ENCODE measurements around the gene RCOR2. TPM values are rescaled to one million over a fixed set of nuclear protein-coding genes. Genes with fewer than 3 reads are reported as not detected.

Gene RCOR2
- total and polyA plus RNA-seq, 2 of the 13 experiments (the other 11 are each of a cell fraction or from before 2014, with no cell fraction given): 8.3 to 8.5 TPM

- peak; percentile 67 for TF ChIP-seq PAXIP1 (CRISPR knock-in tag; conservative IDR thresholded peaks at IDR 0.05)
- no peak for TF ChIP-seq PRPF4 (IDR thresholded peaks at IDR 0.05; ENCODE audit: low read depth, low read length, poor library complexity, severe bottlenecking)
- TF ChIP-seq, protein P1, sequence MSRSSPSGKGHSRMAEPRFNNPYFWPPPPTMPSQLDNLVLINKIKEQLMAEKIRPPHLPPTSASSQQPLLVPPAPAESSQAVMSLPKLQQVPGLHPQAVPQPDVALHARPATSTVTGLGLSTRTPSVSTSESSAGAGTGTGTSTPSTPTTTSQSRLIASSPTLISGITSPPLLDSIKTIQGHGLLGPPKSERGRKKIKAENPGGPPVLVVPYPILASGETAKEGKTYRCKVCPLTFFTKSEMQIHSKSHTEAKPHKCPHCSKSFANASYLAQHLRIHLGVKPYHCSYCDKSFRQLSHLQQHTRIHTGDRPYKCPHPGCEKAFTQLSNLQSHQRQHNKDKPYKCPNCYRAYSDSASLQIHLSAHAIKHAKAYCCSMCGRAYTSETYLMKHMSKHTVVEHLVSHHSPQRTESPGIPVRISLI (CRISPR knock-in tag; IDR thresholded peaks at IDR 0.05; ENCODE audit: borderline replicate concordance): no peak
- no peak for TF ChIP-seq ZXDC (CRISPR knock-in tag; IDR thresholded peaks at IDR 0.05)
- 0 out of 2 replicates have a peak, but pooled peaks have one; percentile 66 for TF ChIP-seq HNRNPL (IDR thresholded peaks at IDR 0.05; ENCODE audit: low read depth, low read length)
- no peak for TF ChIP-seq SIN3B (IDR thresholded peaks at IDR 0.05; ENCODE audit: low read length)
- no peak for TF ChIP-seq IRF1 (CRISPR knock-in tag; IDR thresholded peaks at IDR 0.05; ENCODE audit: low read depth)
- TF ChIP-seq, protein P2, sequence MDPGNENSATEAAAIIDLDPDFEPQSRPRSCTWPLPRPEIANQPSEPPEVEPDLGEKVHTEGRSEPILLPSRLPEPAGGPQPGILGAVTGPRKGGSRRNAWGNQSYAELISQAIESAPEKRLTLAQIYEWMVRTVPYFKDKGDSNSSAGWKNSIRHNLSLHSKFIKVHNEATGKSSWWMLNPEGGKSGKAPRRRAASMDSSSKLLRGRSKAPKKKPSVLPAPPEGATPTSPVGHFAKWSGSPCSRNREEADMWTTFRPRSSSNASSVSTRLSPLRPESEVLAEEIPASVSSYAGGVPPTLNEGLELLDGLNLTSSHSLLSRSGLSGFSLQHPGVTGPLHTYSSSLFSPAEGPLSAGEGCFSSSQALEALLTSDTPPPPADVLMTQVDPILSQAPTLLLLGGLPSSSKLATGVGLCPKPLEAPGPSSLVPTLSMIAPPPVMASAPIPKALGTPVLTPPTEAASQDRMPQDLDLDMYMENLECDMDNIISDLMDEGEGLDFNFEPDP (CRISPR knock-in tag; conservative IDR thresholded peaks at IDR 0.05): no peak
- TF ChIP-seq MBNL3 (CRISPR knock-in tag; conservative IDR thresholded peaks at IDR 0.05): no peak
- TF ChIP-seq, protein P3, sequence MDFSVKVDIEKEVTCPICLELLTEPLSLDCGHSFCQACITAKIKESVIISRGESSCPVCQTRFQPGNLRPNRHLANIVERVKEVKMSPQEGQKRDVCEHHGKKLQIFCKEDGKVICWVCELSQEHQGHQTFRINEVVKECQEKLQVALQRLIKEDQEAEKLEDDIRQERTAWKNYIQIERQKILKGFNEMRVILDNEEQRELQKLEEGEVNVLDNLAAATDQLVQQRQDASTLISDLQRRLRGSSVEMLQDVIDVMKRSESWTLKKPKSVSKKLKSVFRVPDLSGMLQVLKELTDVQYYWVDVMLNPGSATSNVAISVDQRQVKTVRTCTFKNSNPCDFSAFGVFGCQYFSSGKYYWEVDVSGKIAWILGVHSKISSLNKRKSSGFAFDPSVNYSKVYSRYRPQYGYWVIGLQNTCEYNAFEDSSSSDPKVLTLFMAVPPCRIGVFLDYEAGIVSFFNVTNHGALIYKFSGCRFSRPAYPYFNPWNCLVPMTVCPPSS (IDR thresholded peaks at IDR 0.05): no peak
- TF ChIP-seq TARDBP (CRISPR knock-in tag; IDR thresholded peaks at IDR 0.05): no peak
- TF ChIP-seq, protein P4, sequence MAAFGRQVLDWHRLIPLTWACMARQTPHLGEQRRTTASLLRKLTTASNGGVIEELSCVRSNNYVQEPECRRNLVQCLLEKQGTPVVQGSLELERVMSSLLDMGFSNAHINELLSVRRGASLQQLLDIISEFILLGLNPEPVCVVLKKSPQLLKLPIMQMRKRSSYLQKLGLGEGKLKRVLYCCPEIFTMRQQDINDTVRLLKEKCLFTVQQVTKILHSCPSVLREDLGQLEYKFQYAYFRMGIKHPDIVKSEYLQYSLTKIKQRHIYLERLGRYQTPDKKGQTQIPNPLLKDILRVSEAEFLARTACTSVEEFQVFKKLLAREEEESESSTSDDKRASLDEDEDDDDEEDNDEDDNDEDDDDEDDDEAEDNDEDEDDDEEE (CRISPR knock-in tag; IDR thresholded peaks at IDR 0.05): no peak
- TF ChIP-seq ZNF180 (CRISPR knock-in tag; IDR thresholded peaks at IDR 0.05; ENCODE audit: borderline replicate concordance, low read depth): no peak
Measured at GRCh38 chr11:63944987-63945386, 28.0 kb upstream of the RCOR2 start (continued).

Measured in HepG2 (cell line).